ENCODE results near the gene TBX19. TPM values are rescaled to one million over a fixed set of nuclear protein-coding genes. Genes with fewer than 3 reads are reported as not detected.

The TBX19 gene
- total and polyA plus RNA-seq, 11 donors, result 0.19 to 1.3 (median 0.33) TPM; not detected in 1

- Histone ChIP-seq H3K9me3 (no peaks in the 10 kb centered on the region), H3K4me3 (no peak overlapping the region), H3K4me1 (peaks cover 0 to 23% (median 7%) of the 10 kb centered on the region in 12 donors), H3K27me3 (no peaks in the 10 kb centered on the region), H3K36me3 (peaks cover 0 to 13% (median 0%) of the 10 kb centered on the region in 9 donors), H3K27ac (no peak overlapping the region)
- ATAC-seq (no peak), DNase-seq (no peak)
- no peak for TF ChIP-seq CTCF (IDR thresholded peaks at IDR 0.05)
- TF ChIP-seq POLR2A (IDR thresholded peaks at IDR 0.05), result no peak
- 96 to 99% (median 98%) methylated on average over 6 to 7 of the region's 7 CpGs for WGBS, 4 donors
- intact Hi-C loops (cut with DNase I), result no loop called here
Measured at GRCh38 chr1:168264296-168264695, 16.4 kb upstream of the TBX19 start.

- intact Hi-C loops (cut with DNase I), result no loop called here
- no peak for ATAC-seq
- Histone ChIP-seq H3K27me3 (no peaks in the 10 kb centered on the region), H3K36me3 (peaks cover 0 to 6% (median 0%) of the 10 kb centered on the region in 9 donors), H3K4me1 (peaks cover 0 to 19% (median 7%) of the 10 kb centered on the region in 12 donors), H3K9me3 (no peaks in the 10 kb centered on the region), H3K27ac (no peak overlapping the region), H3K4me3 (no peak overlapping the region)
- no peak for DNase-seq
- WGBS, 4 donors, result 83 to 98% (median 91%) methylated on average over 1 of the region's 1 CpG
- TF ChIP-seq CTCF (IDR thresholded peaks at IDR 0.05) (no peak), POLR2A (IDR thresholded peaks at IDR 0.05) (no peak)
Measured at GRCh38 chr1:168265596-168265995, 15.1 kb upstream of the TBX19 start.

- Histone ChIP-seq H3K27ac (no peak overlapping the region), H3K4me1 (peaks cover 0 to 8% (median 2%) of the 10 kb centered on the region in 12 donors), H3K9me3 (no peaks in the 10 kb centered on the region), H3K27me3 (no peaks in the 10 kb centered on the region), H3K36me3 (peaks cover 0 to 6% (median 0%) of the 10 kb centered on the region in 9 donors), H3K4me3 (no peak overlapping the region)
- TF ChIP-seq POLR2A (IDR thresholded peaks at IDR 0.05) (no peak), CTCF (IDR thresholded peaks at IDR 0.05) (no peak)
- 60 to 85% (median 75%) methylated on average over 4 to 6 of the region's 6 CpGs for WGBS, 4 donors
- ATAC-seq (peak in 1 of 4 donors; percentile 38), DNase-seq (no peak)
- intact Hi-C loops (cut with DNase I), result no loop called here
Measured at GRCh38 chr1:168266644-168267186, 14.0 kb upstream of the TBX19 start.

GRCh38 chr1:168271636-168272035 lies 9.0 kb upstream of the TBX19 start:
- H3K9me3 ChIP-seq, result peaks cover 0 to 7% (median 0%) of the 10 kb centered on the region in 12 donors
- ATAC-seq (no peak), DNase-seq (no peak)
- no peak overlapping the region for H3K27ac ChIP-seq
- 70 to 88% (median 82%) methylated on average over 1 of the region's 1 CpG for WGBS, 4 donors
- intact Hi-C loops (cut with DNase I), result no loop called here
- TF ChIP-seq CTCF (IDR thresholded peaks at IDR 0.05), result no peak
- TF ChIP-seq POLR2A (IDR thresholded peaks at IDR 0.05), result no peak
- no peaks in the 10 kb centered on the region for H3K27me3 ChIP-seq
- no peaks in the 10 kb centered on the region for H3K4me1 ChIP-seq
- H3K36me3 ChIP-seq, result no peaks in the 10 kb centered on the region
- H3K4me3 ChIP-seq, result no peak overlapping the region
